GM12872 (cell line): ENCODE results near the gene CAD.

Source experiments
- TF ChIP-seq, protein P1 (sequence below): IDR thresholded peaks from 3 replicates; pipeline ENCODE4 v1.5.1; 2011; ENCODE audit warnings: low read depth, mild to moderate bottlenecking, low read length, moderate library complexity; ENCODE audit not compliant: insufficient read depth

Gene CAD

DNA sequence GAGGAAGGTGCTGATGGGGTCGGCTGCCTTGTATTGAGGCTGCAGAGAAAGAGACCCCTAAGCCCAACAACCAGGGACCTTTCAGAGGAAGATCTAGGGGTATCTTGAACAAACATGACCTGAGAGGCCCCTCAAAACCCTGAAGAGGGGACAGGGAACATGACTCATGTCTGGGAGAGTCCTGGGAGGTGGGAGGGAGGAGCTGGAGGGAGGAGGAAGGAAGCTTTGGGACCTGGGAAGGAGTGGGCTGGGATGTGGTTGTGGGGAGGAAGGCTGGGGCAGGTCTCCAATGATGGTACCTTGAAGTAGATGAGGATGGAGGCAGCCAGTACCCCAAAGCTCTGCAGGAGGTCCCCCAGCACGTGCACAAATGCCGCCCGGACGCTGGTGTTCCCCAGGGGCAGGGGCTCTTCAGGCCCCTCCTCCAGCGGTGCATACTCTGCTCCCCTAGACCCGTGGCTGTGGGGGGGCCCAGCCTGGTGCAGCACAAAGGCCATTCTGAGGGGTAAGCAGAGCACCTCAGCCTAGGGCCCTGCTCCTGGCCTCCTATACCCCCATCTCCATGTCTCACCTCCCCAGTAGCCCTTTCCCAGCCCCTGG, 39.8 kb downstream of the CAD start:
- TF ChIP-seq, protein P1, sequence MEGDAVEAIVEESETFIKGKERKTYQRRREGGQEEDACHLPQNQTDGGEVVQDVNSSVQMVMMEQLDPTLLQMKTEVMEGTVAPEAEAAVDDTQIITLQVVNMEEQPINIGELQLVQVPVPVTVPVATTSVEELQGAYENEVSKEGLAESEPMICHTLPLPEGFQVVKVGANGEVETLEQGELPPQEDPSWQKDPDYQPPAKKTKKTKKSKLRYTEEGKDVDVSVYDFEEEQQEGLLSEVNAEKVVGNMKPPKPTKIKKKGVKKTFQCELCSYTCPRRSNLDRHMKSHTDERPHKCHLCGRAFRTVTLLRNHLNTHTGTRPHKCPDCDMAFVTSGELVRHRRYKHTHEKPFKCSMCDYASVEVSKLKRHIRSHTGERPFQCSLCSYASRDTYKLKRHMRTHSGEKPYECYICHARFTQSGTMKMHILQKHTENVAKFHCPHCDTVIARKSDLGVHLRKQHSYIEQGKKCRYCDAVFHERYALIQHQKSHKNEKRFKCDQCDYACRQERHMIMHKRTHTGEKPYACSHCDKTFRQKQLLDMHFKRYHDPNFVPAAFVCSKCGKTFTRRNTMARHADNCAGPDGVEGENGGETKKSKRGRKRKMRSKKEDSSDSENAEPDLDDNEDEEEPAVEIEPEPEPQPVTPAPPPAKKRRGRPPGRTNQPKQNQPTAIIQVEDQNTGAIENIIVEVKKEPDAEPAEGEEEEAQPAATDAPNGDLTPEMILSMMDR: no peak

DNA sequence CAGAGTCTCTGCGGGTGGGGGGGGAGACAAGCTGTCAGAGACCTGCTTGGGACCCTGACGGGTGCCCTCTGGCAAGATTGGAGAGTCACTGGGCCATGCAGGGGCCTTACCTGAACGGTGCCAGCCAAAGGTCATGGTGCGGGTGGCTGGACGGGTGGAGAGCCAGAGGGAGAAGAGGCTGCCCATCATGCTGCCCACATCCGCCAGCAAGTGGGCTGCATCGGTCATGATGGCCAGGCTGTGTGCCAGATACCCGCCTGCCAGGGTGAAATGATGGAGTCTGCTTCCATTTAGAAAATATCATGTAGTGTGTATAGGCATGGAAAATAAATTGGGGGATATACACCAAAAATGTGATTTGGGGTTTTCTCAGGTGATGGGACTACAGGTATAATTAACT, 40.9 kb downstream of the CAD start:
- TF ChIP-seq, protein P1: no peak

DNA sequence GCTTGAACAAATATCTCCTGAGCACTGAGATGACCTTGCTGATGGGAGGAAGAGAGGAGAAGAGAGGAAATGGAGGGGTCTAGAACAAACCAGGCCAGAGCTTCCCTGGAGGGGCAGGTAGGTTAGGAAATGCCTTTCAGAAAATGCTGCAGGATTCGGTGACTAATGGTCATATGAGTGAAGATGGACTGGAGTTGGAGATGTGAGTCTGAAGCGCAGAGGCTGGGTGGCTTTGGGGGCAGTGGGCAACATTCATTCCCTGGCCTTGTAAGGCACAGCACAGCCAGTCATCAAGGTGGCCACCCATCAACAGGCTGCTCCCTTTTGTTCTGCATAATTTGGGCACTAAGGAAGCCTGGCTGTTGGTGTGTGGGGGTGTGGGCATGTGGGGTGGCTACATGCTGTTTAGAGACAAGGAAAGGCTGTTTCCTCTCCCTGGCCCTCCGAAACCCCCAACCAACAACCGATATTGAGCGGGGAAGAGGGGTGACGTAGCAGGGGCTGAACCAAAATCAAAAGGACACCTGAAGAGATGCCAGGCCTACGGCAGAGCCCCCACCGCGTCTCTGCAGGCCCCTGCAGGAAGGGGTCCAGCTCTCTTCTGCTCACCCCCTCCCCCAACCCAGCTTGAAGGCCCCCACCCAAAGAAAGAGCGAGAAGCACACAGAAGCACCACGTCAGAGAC, 44.2 kb downstream of the CAD start:
- TF ChIP-seq, protein P1: no peak

DNA sequence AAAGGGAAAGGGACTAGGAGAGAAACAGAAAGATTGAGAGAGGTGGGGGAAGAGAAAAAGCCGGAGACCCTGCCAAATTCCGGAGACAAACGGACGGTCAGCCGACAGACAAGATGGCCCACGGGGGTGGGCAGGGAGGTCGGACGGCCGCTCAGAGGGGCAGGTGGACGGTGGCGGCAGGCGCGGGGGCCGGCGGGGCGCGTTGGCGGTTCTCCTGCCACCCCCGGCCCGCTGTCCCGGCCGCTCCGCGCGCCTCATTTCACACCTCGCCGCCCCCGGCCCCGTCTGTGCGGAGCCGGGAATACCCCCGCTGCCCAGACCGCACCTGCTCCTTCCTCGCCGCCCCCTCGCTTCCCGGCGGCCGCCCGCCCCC, 44.7 kb downstream of the CAD start:
- TF ChIP-seq, protein P1: no peak

DNA sequence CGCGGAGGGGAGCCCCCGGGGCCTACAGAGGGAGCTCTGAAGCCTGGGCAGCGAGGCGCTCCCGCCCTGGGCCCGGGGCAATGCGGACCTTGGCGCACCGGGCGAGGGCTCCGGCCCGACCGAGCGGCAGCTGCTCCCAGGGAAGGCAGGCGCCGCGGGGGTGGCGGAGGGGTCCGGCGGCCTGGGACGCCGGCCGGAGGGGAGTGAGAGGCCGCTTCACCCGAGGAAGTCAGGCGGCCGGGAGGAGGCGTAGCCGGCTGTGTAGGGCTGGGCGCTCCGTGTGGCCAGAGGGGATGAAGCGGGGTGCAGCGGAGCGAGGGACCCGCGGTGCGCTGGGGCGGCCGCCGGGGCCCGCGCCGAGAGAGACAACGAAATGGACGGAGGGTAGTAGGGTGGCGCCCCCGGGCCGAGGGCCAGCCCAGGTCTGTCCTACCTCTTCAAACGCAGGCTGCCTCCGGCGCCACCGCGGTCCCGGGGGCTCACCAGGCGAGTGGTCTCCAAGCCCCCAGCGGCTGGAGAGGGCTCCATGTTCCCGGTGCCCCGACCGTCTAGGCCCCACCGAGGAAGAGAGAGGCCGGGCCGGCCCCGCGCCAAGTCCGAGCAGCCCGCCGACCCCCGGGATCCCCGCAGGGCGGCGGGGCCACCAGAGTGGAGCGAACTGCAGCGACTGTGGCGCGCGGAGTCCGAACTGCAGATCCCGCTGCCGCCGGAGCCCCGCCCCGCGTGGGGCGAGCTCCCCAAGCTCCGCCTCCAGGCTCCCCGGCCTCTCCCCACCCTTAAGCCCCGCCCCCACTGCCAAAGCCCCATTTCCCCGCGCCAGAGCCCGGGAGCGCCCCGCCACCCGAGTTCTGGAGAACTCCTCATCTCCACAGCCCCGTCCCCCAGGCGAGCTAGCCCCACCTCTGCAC, 45.5 kb downstream of the CAD start, which contains the start of gene SLC30A3:
Gene SLC30A3 (minus strand): TSS at position 669 of the 908 bp plus-strand sequence. CDS start 141 bp downstream, at position 528.
- TF ChIP-seq, protein P1: no peak

DNA sequence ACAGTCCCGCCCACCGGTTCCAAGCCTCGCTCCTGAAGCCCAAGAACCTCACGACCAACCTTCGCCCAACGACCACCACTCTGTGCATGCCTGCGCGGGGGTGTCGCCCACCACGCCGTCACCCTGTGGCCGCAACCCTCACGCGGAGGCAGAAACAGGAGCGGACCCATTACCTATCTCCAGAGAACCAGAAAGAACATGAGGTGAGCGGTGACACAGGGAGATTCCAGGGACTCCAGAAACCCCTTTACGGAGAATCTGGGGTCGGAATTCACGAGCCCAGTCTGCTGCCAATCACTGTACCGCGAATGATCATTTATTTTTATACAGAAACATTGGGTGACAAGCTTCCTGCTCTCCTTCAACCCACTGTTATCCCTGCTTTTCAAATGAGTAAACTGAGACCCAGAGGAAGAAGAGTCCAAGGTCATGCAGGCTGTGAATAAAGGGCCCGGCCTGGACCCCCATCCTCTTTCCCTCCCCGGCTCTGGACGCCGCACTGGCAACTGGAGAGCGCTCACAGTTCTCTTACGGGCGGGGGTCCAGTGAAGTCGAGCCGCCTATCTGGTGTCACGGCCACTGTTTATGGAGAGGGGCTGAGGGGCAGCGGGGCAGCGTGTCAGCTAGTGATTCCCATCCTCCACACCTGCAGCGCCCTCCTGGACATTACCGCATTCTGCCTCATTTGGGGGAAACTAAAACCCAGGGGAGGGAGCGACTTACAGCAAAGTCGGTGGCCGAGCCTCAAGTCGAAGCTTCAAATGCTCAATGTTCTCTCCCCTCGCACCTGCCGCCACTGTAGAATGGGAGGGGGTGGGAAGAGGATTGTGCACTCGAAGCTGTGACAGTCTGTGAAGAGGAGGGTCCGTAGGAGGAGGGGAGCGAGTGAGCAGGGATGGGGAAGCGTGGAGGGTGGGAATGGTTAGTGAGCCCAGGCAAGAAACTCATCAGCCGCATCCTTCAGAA, 46.4 kb downstream of the CAD start:
- TF ChIP-seq, protein P1: no peak
